Osteoblast (primary cell): ENCODE data around the gene TSPAN10. TPM values are rescaled to one million over a fixed set of nuclear protein-coding genes. Genes with fewer than 3 reads are reported as not detected.

Source experiments
- DNase-seq: peaks from one replicate; pipeline ENCODE4 v3.0.0; 2011; ENCODE audit warnings: low spot score, mixed read lengths; ENCODE audit not compliant: insufficient read length; ENCODE audit errors: missing footprints
- H2AFZ ChIP-seq: 2 replicates; pipeline ENCODE4 v1.6.0; 2011; ENCODE audit warnings: mild to moderate bottlenecking, low read length
- H3K27ac ChIP-seq: 2 replicates; pipeline ENCODE4 v1.5.1; 2011; ENCODE audit warnings: mild to moderate bottlenecking, low read depth, low read length, moderate library complexity
- H3K27me3 ChIP-seq: 2 replicates; pipeline ENCODE4 v1.6.0; 2012; ENCODE audit warnings: mild to moderate bottlenecking, control low read depth, inconsistent platforms, low read length, moderate library complexity; ENCODE audit not compliant: insufficient read depth
- H3K36me3 ChIP-seq: 2 replicates; pipeline ENCODE4 v1.5.1; 2011; ENCODE audit warnings: mild to moderate bottlenecking, low read length, control low read depth, moderate library complexity; ENCODE audit not compliant: insufficient read depth
- H3K4me1 ChIP-seq: 2 replicates; pipeline ENCODE4 v1.5.1; 2011; ENCODE audit warnings: mild to moderate bottlenecking, low read length, control low read depth, moderate library complexity; ENCODE audit not compliant: insufficient read depth
- H3K4me2 ChIP-seq: 2 replicates; pipeline ENCODE4 v1.6.0; 2011; ENCODE audit warnings: mild to moderate bottlenecking, low read length; ENCODE audit not compliant: insufficient read depth
- H3K4me3 ChIP-seq: fragments of 200-600 bp; sonication (generic); 3 replicates; pipeline ENCODE4 v1.5.1; 2012; ENCODE audit warnings: mild to moderate bottlenecking, low read length, inconsistent platforms; ENCODE audit not compliant: insufficient read depth
- H3K79me2 ChIP-seq: 2 replicates; pipeline ENCODE4 v1.6.0; 2012; ENCODE audit warnings: mild to moderate bottlenecking, low read length, control low read depth, inconsistent platforms; ENCODE audit not compliant: insufficient read depth
- H3K9me3 ChIP-seq: 2 replicates; pipeline ENCODE4 v1.5.1; 2011; ENCODE audit warnings: low read depth, low read length, control low read depth
- H4K20me1 ChIP-seq: 2 replicates; pipeline ENCODE4 v1.6.0; 2012; ENCODE audit warnings: mild to moderate bottlenecking, low read length, control low read depth; ENCODE audit not compliant: insufficient read depth
- CTCF ChIP-seq: IDR thresholded peaks from 2 replicates; pipeline ENCODE4 v1.5.1; 2011; ENCODE audit warnings: mild to moderate bottlenecking, low read depth, low read length, moderate library complexity; ENCODE audit errors: extremely low read depth
- total RNA-seq: library from RNA; depleted of rRNA; stranded (reverse); fragments of >200 nt; gene quantifications from 2 replicates; pipeline ENCODE4 v1.2.3, GENCODE V29; 2012

TSPAN10 gene
- total RNA-seq, 1 donor: 2.9 TPM

DNA sequence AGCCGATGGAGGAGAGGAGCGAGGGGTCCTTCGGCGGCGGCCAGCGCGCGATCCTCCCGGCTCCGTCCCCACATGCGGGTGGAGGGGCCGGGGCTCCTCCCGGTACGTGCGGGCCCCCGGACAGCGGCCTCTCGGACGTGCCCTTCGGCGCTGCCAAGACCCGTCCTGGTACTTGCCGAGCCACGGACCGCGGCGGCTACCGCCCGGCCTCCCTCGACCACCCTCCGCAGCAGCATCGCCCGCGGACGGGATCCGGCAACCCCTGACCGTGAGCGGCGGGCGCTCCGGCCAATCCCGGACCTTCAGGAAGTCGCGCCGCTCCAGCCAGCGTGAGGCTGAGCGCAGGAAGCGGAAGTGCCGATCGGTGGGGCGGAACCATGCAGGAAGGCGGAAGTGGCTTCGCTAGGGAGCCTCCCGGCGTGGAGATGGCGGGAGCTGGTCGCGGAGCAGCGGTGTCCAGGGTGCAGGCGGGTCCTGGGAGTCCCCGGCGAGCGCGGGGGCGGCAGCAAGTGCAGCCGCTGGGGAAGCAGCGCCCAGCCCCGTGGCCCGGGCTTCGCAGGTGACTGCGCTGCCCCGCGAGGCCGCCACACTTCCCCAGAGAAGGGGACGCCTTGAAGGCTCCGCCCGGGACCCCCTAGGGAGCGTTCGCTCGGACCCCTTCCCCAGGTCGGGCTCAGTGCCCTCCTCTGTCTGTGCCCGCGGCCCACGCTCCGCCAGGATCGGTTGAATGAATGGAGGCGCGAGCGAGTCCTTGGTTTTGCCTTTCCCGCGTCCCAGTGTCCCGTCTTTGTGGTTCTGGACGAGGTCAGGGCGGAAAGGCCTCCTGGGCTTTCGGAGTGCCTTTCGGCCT is 29.6 kb downstream of the TSPAN10 start, which contains the start of the genes CCDC137 and OXLD1:
CCDC137 (plus strand) TSS at position 396 of the 850 bp plus-strand sequence; CDS start at position 426, 30 bp downstream.
OXLD1 (minus strand) TSS at position 264 of the 850 bp plus-strand sequence; CDS start at position 236, 28 bp downstream.
- peak within 1 kb of the TSS; percentile 74 for H3K27ac ChIP-seq
- TF ChIP-seq CTCF: no peak
- H3K4me2 ChIP-seq: peak within 1 kb of the TSS; percentile 98
- H2AFZ ChIP-seq: peak within 1 kb of the TSS; percentile 90
- peak within 1 kb of the TSS; percentile 89 for H3K4me3 ChIP-seq
- peaks cover 13% of the 10 kb centered on the region for H3K4me1 ChIP-seq
- DNase-seq: peak; percentile 100
- no peaks in the 10 kb centered on the region for H3K27me3 ChIP-seq
- H3K36me3 ChIP-seq: peaks cover 20% of the 10 kb centered on the region
- no peaks in the 10 kb centered on the region for H4K20me1 ChIP-seq
- H3K79me2 ChIP-seq: peaks cover 35% of the 10 kb centered on the region
- H3K9me3 ChIP-seq: no peaks in the 10 kb centered on the region

DNA sequence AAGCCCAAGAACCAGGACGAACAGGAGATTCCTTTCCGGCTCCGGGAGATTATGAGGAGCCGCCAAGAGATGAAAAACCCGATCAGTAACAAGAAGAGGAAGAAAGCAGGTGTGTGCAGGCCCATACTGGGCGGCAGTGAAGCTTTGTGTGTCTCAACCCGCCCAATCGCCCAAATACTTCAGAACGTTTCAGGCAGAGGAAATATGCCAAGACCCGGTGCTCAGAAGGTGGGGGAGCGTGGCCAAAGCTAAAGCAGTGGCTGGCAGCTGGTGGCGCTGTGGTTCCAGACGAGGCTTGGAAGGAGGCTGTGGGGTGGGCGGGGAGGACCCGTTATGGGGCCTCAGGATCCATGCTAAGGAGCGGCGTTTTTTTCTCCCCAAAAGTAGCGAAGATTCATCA is 30.8 kb downstream of the TSPAN10 start:
- H3K4me3 ChIP-seq: no peak overlapping the region
- H3K9me3 ChIP-seq: no peaks in the 10 kb centered on the region
- peaks cover 31% of the 10 kb centered on the region for H3K36me3 ChIP-seq
- H3K27ac ChIP-seq: no peak overlapping the region
- H4K20me1 ChIP-seq: no peaks in the 10 kb centered on the region
- H3K4me2 ChIP-seq: no peak overlapping the region
- peaks cover 13% of the 10 kb centered on the region for H3K4me1 ChIP-seq
- peaks cover 35% of the 10 kb centered on the region for H3K79me2 ChIP-seq
- H2AFZ ChIP-seq: no peak overlapping the region
- no peak for DNase-seq
- TF ChIP-seq CTCF: no peak
- H3K27me3 ChIP-seq: no peaks in the 10 kb centered on the region

DNA sequence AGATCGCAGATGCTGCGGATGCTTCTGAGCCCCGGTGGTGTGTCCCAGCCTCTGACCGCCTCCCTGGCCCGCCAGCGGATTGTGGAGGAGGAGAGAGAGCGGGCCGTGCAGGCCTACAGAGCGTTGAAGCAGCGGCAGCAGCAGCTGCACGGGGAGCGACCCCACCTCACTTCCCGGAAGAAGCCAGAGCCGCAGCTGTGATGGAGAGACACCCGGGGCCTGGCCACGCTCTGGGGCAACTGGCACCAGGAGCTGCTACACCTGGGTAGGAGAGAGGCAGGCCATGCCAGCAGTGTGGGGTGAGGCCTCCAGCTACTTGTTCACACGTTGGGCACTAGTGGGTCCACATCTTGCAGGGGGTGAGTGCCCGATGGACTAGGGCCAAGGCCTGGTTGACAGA is 35.5 kb downstream of the TSPAN10 start:
- no peaks in the 10 kb centered on the region for H3K9me3 ChIP-seq
- H3K4me3 ChIP-seq: no peak overlapping the region
- H2AFZ ChIP-seq: no peak overlapping the region
- H3K36me3 ChIP-seq: peaks cover 35% of the 10 kb centered on the region
- DNase-seq: peak; percentile 44
- peaks cover 3% of the 10 kb centered on the region for H3K4me1 ChIP-seq
- H3K27me3 ChIP-seq: no peaks in the 10 kb centered on the region
- no peaks in the 10 kb centered on the region for H4K20me1 ChIP-seq
- peaks cover 20% of the 10 kb centered on the region for H3K79me2 ChIP-seq
- H3K27ac ChIP-seq: no peak overlapping the region
- H3K4me2 ChIP-seq: no peak overlapping the region
- no peak for TF ChIP-seq CTCF

DNA sequence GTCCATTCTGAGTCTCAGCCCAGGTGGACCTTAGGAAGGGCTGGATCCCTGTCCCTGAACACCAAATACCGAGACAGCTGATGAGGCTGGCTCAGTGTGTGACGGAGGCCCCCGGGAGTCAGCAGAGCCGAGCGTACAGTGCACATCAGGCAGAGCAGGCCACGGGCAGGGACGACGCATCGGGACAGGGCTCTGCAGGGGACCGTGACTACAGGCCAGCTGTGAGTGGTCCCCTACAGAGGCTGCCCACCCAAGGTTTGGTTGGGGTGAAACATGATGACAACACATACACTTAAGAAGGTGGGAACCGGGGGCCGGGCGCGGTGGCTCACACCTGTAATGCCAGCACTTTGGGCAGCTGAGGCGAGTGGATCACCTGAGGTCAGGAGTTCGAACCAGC is 36.0 kb downstream of the TSPAN10 start:
- H3K4me2 ChIP-seq: no peak overlapping the region
- peaks cover 15% of the 10 kb centered on the region for H3K79me2 ChIP-seq
- H3K36me3 ChIP-seq: peaks cover 35% of the 10 kb centered on the region
- no peak overlapping the region for H2AFZ ChIP-seq
- H3K27me3 ChIP-seq: no peaks in the 10 kb centered on the region
- no peak overlapping the region for H3K27ac ChIP-seq
- TF ChIP-seq CTCF: no peak
- H3K4me3 ChIP-seq: no peak overlapping the region
- H3K9me3 ChIP-seq: no peaks in the 10 kb centered on the region
- no peaks in the 10 kb centered on the region for H3K4me1 ChIP-seq
- no peaks in the 10 kb centered on the region for H4K20me1 ChIP-seq
- DNase-seq: peak; percentile 37
